GM21529 (cell line): ENCODE data around the gene C3orf80.
"Not testable (repeated sequence)": the region's sequence is repeated elsewhere in the genome, so short reads cannot be mapped to it uniquely, and the experiment has no call there.

Experiments
- ATAC-seq: cut with Tn5 transposase; IDR thresholded peaks from one replicate; pipeline ENCODE4 v1.9.1; 2021; ENCODE audit not compliant: unreplicated experiment

The C3orf80 gene

DNA sequence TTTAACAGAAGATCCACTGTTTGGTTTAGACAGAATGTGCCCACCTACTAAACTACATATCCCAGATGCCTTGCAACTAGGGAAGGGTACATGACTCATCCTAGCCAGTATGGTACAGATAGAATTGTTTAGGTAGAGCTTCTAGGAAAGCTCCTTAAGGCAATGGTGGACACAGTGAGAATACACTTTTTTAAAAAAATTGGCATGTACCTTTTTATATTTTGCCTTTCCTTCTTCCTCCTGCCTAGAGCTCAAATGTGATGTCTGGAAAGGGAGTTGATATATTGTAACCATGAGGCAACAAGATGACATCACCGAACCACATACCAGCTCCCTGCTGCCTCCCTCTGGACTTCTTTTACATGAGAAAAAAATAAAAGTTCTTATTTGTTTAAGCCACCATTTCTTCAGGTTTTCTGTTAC, 14.4 kb upstream of the C3orf80 start:
- ATAC-seq = no peak

DNA sequence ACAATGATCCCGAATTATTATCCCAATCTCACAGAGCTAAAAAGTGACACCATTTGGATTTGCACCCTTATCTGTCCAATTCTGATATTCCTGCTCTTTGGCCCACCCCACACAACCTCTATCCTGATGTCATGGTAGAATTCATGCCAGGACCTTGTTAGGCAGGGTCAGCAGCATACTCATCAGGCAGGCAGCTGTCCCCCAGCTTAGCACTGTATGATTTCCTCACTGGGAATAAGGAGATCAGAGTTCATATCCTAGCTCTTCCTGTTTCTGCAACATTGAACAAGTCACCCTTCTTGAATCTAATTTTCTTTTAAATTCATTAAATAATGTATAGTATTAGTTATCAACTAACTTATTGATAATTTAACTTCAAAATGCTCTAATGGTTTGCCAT, 12.0 kb upstream of the C3orf80 start:
- no peak for ATAC-seq

DNA sequence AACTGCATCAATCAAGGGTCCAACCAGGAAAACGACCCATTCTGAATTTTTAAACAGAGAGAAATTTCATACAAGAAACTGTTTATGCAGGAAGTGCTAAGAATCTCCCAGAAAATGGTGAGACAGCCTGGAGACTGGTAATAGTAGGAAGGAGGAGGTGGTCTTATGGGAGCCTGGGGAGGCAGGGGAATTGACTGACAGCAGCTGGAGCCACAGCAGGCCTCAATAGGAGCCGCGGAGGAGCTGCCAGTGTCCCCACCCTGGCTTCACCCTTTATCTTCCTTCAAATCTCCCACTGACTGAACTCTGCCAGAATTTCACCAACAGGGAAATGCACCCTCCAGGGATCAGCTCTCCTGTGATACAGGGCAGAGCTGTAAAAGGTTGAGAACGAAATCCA, 7.5 kb upstream of the C3orf80 start:
- ATAC-seq = no peak

DNA sequence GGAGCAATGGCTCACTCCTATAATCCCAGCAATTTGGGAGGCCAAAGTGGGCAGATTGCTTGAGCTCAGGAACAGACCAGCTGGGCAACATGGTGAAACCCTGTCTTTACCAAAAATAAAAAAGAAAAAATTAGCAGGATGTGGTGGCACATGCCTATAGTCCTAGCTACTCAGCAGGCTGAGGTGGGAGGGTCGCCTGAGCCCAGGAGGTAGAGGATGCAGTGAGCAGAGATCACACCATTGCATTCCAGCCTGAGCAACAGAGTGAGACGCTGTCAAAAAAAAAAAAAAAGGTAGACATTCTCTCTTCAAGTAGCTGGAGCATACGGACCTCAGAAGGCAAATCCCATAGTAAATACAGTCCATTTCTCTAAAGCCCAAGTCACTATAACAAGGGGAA, 7.1 kb upstream of the C3orf80 start:
- no peak for ATAC-seq

DNA sequence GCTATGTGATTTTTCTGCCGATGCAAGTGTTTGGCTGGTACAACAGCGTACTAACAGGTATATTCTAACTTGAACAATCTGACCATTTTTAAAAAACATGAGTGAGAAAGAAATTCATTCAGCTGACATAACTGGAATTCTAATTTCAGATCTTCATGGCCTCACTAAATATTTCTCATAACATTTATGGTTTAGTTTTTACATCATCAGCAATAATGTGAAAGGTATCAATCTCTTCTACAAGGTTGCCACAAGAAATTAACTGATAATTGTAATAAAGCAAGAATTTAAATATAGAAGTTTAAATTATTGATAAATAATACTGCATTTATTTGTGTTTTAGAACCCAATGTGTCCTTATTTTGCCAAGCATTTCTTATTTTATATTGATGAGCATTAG, 5.2 kb upstream of the C3orf80 start:
- no peak for ATAC-seq

DNA sequence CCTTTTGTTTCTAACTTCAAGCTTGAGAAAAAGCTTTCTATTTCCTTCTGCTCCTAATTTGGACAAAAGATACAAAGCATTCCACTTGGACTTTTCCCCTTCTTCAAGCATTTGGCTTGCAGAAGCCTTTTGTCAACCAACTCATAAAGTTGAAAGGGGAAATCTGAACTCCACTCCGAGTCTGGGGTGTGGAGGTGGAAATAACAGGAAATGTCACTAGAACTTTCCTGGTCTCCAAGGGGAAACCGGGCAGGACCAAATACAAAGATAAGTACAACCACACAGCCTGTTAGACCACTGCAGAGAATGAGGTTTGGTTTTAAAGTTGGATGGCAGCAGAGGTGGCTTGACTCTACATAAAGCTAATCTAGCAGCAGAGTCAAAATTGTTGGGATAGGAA, 4.2 kb upstream of the C3orf80 start:
- no peak for ATAC-seq

DNA sequence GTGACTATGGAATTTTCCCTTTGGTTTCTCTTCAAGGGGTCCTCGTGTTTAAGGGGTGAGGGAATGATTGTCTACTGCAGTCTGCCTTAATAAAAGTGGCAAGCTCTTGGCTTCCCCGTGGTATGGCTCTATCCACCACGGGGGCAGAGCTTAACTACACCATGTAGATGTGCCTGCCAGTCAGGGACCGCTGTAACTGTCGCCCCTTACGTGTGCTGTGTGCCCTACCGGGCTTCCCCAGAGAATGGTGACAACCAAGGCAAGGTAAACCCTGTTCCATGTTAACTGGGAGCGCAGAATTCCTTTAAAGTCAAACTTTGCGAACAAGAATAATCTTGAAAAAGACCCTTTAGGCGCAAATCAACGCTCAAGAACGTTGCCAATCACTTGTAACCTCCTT, 966 bp upstream of the C3orf80 start:
- no peak for ATAC-seq

DNA sequence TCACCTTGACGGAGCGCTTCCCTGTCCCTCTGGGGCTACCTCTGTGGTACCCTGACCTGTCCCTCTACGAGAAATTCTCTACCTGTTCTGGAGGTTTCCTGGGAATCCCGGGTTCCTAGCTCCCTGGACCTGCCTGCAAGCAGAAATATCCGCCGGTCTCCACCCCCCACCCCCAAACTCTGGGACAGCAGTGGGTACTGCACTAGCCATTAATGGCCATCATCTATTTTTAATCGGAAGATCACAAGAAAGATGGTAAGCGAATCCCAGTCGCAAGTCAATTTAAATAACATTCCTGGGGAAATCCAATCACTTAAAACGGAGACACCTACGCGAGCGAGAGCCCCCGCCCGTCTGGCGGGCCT, 429 bp upstream of the C3orf80 start:
- ATAC-seq = no peak

DNA sequence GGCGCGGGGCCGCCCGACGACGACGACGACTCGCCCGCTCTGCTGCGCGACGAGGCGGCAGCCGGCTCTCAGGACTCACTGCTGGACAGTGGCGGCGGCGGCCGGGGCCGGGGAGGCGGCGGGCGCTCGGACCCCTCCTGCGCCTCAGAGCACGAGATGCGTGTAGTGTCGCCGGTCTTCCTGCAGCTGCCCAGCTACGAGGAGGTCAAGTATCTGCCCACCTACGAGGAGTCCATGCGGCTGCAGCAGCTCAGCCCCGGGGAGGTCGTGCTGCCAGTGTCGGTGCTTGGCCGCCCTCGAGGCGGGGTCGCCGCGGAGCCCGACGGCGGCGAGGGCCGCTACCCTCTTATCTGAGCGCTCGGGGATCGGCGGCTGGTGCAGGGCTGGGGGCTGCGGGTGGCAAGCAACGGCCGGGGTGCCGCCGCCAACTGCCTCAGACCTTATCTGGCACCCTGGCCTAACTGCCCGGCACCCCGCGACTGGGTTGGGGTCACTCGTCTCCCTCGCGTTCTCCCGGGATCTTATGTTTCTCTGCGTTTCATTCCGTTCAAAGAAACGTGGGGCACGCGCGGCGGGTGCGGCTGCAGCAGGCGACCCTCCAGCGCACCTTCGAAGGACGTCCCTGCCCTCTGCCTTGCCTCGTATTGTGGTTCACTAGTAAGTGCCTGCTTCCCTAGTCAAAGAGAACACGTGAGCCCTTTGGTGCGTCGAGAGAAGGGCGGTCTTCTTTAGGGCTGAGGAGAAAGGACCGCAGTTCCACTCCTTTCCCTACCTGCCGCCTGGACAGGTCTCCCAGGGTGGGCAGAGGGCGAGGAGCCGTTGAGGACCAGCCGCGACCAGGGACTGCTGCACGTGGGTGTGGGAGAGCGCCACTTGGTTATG, 1.0 kb downstream of the C3orf80 start:
- ATAC-seq = peak; percentile 34

DNA sequence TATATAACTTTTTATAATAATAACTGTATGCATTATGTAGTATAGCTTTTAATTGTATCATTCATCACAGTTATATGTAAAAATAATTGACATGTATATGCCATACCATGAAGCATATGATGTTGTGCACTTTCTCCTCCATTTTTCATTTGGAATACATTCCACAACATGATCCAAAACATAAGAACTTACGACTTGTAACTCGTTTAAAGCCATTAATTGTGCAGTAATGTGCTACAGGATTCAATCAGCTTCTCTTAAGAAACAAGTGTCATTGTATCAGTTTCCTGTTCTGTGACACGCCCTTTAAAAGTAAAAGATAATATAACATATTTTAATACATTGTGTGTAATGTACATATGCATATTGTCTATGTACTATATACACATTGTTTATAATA, 2.2 kb downstream of the C3orf80 start:
- ATAC-seq = no peak

DNA sequence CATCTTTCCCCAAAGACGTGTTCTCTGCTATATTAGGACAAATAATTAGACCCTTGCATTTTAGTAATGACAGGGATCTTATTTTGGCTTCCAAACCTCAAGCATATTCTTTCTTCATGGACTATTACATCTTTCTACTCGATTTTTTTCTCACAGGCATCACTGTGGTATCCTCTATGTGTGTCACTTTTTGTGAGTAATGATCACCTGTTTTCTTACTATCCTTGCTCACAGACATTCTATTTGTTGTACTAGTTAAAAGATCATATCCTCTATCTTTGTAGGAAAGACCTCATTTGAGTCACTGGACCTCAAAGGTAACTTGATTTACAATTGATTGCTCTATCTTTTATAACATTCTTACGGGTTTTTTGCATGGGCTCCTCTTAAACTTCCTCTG, 6.8 kb downstream of the C3orf80 start:
- no peak for ATAC-seq

DNA sequence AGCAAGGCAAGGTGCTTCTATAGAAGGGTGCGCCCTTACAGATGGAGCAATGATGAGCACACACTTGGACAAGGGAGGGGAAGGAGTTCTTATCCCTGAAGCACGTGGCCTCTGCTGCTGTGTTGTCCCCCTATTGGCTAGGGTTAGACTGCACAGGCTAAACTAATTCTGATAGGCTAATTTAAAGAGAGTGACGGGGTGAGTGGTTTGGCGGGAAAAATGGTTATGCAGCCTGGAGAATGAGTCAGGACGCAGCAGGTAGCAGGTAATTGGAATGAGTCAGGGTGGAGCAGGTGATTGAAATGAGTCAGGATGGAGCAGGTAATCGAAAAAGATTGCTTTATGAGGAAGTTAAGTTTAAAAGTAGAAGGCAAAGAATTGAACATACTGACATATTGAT, 15.5 kb downstream of the C3orf80 start:
- ATAC-seq = not testable (repeated sequence)

DNA sequence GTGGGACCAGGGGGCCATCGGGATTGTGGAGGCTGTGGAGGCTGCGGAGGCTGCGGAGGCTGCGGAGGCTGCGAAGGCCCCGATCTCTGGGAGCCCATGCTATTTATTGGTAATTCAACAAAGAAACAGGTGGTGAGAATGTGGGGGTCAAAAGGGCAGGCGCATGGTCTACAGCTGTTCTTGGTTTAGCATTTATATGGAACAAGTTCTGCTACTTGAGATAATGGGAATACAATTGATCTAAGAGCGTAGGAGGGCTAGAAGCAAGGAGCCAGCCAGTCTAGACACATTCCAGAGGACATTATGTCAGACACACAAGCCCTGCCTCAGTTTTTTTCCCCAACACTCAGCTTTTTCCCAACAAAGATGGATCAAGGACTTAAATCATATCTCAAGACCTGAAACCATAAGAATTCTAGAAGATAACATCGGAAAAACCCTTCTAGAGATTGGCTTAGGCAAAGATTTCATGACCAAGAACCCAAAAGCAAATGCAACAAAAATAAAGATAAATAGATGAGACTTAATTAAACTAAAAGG, 20.1 kb downstream of the C3orf80 start:
- no peak for ATAC-seq

DNA sequence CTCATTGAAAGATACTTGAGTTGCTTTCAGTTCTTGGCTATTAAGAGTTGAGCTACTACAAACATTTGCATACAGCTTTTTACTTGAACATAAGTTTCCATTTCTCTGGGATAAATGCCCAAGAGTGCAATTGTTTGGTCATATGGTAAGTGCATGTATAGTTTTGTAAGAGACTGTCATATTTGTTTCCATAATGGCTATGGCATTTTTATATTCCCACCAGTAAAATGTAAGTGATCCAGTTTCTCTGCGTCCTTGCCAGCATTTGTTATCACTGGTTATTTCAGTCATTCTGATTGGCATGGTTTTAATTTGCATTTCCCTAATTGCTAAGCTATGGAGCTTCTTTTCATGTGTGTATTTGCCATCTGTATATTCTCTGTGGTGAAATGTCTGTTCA, 22.5 kb downstream of the C3orf80 start:
- no peak for ATAC-seq

DNA sequence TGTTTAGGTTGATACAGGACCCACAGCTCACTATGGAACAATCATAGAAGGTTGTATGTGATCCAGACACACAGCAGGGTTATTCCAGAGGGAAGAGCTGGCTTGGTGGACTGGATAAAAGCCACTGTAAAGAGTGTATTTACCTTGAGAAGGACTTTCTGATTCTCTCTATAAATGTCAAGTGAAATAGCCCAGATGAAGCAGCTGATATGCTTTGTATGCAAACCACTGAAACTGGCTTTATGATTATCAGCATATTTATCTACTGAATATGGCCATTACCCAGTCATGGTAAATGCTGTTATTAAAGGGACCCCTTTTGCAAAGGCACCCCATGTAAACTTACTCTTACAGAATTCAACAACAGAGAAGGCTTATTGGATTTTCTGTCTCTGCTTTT, 28.1 kb downstream of the C3orf80 start:
- no peak for ATAC-seq

DNA sequence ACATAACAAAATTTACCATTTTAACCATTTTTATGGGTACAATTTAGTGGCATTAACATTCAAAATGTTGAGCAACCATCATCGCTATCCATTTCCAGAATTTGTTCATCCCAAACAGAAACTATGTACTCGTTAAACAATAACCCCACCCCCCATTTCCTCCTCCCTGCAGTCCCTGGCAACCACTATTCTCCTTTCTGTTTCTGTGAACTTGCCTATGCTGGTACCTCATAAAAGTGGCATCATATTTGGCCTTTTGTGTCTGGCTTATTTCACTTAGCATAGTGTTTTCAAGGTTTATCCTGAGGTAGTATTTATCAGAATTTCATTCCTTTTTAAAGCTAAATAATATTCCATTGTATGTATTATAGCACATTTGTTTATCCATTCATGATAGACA, 32.4 kb downstream of the C3orf80 start:
- no peak for ATAC-seq

DNA sequence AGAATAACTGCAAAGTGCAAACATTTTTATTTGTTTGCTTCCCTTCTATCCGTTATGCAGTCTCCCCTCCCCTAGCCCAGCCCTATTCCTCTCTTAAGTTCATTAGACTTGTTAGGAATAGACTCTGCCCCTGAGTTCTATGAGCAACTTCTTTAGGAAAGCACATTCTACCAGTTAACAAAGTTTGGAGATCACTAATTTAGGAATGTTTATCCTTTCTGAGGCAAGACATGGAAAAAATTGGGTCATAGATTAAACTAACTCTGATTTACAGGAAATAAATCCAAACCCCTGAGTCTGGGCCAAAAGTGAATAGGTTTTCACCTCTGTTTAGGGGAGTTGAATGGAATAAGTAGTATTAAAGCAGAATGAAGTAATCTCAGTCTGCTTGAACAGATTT, 34.4 kb downstream of the C3orf80 start:
- ATAC-seq = no peak

DNA sequence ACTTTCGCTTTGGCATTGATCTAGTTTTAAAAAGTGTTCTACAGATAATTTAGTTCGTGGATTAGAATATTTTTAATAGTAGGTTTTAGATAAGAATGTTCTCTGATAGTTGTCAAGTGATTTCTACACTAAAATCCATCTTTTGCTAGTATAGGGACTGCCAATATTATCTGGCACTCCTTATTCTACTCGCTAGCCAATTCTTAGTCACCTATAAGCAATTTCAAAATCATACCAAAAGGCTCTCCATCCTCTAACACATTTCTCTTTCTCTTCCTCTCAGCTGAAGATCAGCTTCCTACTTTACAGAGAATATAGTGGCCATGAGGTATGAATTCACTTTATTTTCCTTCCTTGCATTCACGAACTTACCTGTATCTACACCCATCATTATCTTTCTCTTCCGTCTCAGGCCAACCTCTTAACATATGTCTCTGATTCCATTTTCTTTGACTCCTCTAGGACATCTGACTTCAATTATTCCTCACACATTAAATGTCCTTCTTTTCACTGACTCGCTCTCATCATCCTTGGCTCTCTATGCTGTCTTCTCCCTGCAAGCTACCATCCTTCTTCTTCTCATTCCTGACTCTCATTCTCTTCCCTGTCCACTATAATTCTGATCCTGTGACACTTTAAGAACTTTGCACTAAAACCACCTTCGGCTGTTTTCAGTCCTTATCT, 35.5 kb downstream of the C3orf80 start:
- ATAC-seq = no peak

DNA sequence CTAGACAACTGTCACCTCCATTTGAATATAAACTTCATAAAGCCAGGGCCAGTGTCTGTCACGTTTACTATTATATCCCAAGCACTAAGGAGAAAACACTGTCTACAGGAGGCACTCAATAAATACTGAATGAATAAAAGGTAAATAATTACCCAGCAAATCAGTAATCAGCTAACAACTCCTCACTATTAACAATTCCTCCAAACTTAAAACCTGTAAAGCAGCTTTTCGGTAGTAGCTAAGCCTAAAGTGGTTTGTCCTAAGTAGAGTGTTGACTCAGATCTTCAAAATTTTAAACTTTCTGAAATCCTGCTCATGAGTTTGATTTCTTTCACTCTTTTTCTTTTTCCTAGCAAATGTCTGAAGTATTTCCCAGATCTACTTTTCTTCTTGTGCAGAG, 39.9 kb downstream of the C3orf80 start:
- ATAC-seq = no peak
